NCI-H128 (cell line): Measurements from ENCODE around the gene AGBL4.
A peak's percentile ranks its signal among the peaks of the same experiment; 100 is the strongest.

Experiments
- DNase-seq: peaks from one replicate; lab custom pipeline; 2025; ENCODE audit not compliant: unreplicated experiment; lab: John Stamatoyannopoulos, UW

Gene AGBL4

DNA sequence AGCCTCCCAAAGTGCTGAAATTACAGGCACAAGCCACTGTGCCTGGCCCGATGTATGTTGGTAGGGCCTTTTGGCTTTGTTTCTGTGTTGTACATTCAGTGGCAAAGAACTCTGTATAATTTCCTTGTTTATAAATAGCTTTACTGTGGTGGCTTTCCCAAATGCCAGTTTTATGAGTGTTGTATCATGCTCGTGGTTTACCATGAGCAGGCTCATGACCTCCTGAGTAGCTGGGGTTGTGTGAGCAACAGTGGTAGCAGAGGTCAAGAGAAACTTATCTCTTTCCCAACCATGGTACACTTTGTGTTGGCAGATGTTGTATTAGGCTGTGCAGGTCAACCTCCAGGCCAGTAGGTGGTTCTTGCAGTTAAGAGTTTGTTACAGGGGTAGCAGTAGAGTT lies 826.7 kb downstream of the AGBL4 start:
- no peak for DNase-seq

- no peak for DNase-seq
Observed at GRCh38 chr1:49190138-49190537, 833.6 kb downstream of the AGBL4 start.

- no peak for DNase-seq
Observed at GRCh38 chr1:49187056-49187455, 836.7 kb downstream of the AGBL4 start.

GRCh38 chr1:49185450-49185980 lies 838.2 kb downstream of the AGBL4 start:
- DNase-seq, result no peak

DNA sequence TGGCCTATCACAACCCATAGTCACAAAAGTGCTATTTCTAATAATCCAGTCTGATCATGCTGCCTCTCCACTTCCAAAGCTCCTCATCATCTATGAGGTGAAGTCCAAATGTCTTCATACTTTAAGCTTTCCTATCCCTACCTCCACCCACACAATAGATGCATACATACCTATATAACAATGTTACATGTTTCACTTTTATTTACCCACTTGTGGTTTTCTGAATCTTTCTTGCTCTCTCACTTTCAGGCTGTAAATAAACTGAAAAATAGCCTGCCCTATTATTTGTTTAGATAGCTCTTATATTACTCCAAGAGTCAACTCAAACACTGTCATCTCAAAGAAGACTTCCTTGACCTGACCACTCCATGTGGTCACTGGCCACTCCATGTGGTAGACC lies 840.3 kb downstream of the AGBL4 start:
- DNase-seq, result no peak

GRCh38 chr1:49181033-49181432 lies 842.7 kb downstream of the AGBL4 start:
- DNase-seq, result no peak

GRCh38 chr1:49171941-49172593 lies 851.7 kb downstream of the AGBL4 start:
- no peak for DNase-seq

- DNase-seq, result no peak
Observed at GRCh38 chr1:49166031-49166430, 857.7 kb downstream of the AGBL4 start.

GRCh38 chr1:49163031-49163430 lies 860.7 kb downstream of the AGBL4 start:
- DNase-seq, result no peak

- DNase-seq, result no peak
Observed at GRCh38 chr1:49160677-49161076, 863.1 kb downstream of the AGBL4 start.

DNA sequence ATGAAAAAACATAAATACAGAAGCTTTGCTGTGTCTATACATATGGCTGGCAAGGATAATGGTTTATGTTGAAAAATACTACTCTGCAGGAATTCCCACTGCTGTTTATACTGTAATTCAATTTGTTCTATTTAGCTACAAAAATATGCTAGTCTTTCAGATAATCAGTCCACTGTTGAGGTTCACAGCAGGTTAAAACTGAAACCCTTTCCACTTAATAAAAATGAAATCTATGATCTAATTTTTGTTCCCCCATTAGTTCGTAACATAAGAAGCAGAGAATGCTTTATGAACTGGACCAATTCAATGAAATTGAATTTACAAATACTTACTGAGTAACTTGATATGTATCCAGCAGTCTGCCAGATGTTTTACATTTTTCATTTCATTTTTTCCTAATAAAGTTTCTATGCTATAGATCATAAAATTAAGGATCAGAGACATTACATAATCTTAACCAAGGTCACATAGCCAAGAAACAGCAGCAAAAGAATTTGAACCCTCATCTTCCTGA lies 887.0 kb downstream of the AGBL4 start:
- no peak for DNase-seq

GRCh38 chr1:49125746-49126145 lies 898.0 kb downstream of the AGBL4 start:
- no peak for DNase-seq

- DNase-seq, result no peak
Observed at GRCh38 chr1:49111931-49112330, 911.8 kb downstream of the AGBL4 start.

- no peak for DNase-seq
Observed at GRCh38 chr1:49106445-49106844, 917.3 kb downstream of the AGBL4 start.

- DNase-seq, result no peak
Observed at GRCh38 chr1:49104575-49104974, 919.2 kb downstream of the AGBL4 start.

DNA sequence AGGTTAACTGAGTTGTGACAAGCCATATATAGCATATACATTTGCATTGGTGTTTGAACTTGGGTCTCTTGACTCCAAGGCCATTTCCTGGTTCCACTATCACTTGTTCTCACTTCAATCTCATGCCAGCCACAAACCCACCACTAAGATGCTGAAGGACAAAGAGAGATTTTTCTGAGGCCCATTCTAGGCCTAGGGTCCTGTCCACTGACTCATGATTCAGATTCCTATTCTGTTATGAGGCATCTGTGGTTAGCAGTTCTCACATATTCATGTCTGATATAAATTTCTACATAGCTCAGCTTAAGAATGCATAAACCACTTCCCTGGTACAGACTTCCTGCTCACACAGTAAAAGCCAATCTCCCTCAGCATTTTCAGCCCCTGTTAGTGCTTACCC lies 921.0 kb downstream of the AGBL4 start:
- DNase-seq, result no peak

- no peak for DNase-seq
Observed at GRCh38 chr1:49098866-49099265, 924.9 kb downstream of the AGBL4 start.

DNA sequence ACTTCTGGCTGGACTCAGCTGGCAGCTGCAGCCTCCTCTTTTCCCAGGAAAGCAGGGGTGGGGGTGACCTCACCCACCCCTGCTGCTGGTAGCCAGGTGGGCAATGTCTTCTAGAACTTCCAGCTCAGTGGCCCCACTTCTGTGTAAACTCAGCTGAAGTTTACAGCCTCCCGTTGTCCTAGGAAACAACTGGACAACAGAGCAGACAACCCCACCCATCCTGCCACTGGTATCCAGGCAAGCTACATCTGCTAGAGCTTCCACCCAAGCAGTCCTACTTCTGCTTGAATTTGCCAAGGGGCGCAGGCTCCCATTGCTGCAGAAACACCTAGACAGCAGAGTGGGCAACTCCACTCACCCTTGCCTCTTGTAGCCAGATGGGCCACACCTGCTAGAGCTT lies 937.4 kb downstream of the AGBL4 start:
- DNase-seq, result no peak

DNA sequence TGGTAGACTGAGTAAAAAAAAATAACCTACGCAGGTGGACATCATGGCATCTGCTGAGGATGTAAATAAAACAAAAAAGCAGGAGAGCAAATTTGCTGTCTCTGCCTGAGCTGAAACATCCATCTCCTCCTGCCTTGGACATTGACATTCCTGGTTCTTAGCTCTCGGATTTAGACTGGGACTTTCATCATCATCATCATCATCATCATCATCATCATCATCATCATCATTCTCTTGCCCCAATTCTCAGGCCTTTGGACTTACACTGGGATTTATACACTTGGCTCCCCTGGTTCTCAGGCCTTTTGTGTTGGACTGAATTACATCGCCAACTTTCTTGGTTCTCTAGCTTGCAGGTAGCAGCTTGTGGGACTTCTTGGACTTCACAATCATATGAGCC lies 938.7 kb downstream of the AGBL4 start:
- DNase-seq, result no peak

GRCh38 chr1:49060766-49061165 lies 963.0 kb downstream of the AGBL4 start:
- no peak for DNase-seq

- DNase-seq, result no peak
Observed at GRCh38 chr1:49059087-49059486, 964.7 kb downstream of the AGBL4 start.

GRCh38 chr1:49052102-49052501 lies 971.7 kb downstream of the AGBL4 start:
- peak; percentile 61 for DNase-seq

GRCh38 chr1:49051647-49052046 lies 972.1 kb downstream of the AGBL4 start:
- no peak for DNase-seq
